IPS-NIHi7 (cell line): Measurements from ENCODE around the gene LSS.

Experiments
- DNase-seq: peaks from one replicate; pipeline ENCODE4 v3.0.0; 2012; ENCODE audit warnings: mixed read lengths; ENCODE audit errors: extremely low spot score

Gene LSS

GRCh38 chr21:46218906-46219590 lies 9.5 kb downstream of the LSS start:
- DNase-seq = no peak

DNA sequence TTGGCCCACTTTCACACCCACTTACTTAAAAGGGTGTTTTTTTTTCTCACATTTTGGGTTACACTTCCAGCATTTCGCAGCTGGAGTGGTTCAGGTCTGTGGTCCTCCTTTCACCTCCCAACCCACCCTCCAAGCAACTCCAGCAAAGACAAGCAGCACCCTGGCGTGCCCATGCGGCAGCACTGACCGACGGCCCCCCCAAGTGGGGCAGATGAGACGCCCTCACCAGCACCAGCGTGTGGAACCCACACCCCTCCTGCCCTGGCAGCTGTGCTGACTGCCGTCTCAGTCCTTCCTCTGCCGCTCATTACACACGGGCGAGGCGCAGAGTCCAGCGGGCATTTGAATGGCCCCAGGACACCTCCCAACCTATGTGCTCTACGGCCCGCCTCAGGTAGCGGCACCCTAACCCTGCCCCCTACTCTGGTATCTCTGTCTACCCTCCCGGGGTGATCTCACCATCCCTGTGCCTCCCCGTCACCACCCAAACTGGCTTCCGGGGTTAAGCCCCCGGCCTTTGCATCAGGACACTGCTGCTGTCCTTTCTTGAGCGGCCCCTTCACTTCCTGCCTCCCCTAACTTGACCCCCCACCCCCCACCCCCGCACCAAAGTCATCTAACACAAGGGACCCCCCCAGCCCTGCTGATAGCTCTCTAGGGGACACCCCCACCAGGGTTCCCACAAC lies 10.9 kb downstream of the LSS start:
- DNase-seq = no peak

DNA sequence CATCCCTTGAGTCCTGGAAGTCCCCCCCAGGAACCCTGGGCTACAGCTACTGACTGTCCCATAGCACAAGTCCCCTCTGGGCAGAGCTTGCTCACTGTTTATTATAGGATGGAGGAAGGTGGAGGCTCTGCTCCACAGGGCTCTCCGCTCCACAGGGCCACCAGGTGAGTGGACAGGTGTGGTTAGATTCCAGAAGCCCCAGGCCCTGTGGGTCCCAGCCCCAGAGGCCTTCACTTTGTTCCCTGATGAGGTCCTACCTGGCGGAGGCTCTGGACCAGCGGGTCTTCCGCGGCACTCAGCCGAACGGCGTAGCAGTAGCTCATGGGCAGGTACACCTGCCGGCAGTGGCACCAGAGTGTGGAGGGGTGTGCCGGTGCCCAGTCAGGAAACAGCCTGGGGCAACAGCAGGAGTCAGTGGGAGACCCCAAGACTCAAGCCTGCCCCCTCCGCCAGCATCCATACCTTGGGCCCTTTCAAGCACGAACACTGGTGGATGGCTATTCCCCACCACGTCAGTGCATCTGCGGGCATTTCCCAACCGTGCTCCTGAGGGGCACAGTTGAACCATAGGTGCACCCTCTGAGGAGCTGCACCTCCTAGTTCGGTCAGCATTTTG lies 12.3 kb downstream of the LSS start:
- DNase-seq = no peak

DNA sequence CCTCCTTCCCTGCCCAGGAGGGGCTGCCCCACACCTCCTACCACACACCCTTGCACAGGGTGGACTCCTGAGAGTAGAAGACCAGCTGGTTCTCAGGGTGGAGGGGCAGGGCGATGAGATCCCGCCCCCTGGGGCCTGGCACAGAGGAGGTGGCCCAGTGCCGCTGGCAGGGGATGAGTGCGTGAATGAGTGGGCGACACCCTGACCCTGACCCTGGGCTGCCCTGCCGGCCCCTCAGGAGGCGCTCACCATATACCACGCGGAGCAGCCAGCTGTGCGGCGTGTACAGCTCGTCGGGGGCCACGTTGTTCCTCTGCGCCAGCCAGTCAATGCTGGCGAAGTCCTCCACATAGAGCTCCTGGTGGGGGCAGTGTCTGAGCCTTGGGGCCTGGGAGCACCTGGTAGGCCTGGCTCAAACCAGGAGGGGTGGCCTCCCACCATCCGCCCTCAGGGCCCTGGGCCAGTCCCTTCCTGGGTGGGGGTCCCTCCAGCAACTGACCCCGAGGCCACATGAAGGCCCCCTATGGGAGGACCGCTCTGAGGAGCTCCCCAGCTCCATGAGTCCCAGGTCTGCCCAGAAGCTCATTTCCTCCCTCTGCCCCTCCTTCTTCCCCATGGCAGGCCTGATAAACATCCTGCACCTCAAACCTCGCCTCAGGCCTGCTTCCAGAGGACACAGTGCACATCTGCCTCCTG lies 13.0 kb downstream of the LSS start:
- DNase-seq = no peak

GRCh38 chr21:46214478-46215340 lies 13.9 kb downstream of the LSS start:
- no peak for DNase-seq

DNA sequence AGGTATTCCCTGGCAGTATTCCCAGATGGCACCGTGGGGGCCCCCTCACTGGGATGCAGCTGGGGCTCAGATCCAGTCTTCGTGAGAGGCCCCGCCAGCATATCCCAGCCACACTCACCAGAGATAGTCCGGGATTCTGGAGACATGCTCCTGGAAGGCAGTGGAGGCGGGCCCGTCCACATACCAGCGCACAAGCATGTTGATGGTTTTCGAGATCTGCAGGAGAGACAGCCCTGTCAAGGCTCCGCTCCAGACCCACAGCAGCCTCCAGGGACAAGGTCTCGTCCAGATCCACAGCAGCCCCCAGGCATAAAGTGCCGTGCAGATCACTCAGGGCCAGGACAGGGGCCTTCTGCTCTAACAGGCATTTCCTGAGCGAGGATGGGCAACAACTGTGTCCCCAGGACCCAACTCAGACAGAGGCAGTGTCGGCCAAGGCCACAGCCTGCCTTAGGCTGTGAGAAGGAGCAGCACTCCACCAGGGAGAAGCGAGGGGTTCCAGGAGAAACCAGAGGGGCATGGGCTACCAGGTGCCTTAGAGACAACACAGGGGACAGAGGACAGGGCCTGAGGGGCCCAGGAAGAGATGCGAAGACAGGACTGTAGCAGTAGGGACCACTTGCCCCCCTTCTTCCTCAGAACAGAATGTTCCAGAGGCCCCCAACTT lies 14.8 kb downstream of the LSS start:
- DNase-seq = no peak

DNA sequence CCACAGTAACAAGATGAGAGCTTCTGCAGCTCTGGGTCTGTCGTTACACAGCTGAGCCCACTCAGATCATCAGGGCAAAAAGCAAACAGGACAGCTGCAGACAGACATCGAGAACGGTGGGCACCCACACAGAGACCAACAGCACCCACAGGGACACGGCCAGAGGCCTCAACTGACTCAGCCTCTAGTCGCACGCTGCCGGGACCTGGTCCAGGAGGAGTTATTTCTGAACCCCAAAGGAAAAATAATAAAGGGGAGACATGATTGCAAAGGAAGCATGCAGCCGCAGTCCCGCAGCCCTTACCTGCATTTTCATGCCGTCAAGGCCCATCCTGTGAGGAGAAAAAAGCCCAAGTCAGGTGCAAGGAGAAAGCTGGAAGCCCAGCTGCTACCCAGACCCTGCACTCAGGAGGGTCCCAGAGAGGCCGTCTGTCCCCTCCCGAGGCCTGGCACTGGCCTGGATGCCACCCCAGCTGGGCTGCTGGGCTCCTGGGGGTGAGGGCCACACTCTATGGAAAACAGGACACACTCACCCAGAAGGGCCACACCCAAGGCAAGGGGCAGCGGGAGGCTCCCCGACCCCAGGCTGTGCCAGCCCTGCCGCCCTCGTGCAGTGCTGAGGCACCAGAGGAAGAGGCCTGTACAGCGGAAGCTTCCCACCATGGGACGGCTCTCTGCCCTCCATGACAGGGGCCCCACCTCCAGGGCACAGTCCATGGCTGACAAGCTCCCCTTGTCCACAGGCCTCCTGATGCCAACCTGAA lies 15.7 kb downstream of the LSS start:
- DNase-seq = no peak

- DNase-seq = no peak
Observed at GRCh38 chr21:46211786-46212720, 16.5 kb downstream of the LSS start.

GRCh38 chr21:46211376-46211775 lies 17.2 kb downstream of the LSS start:
- no peak for DNase-seq

- no peak for DNase-seq
Observed at GRCh38 chr21:46210378-46211136, 18.0 kb downstream of the LSS start.

DNA sequence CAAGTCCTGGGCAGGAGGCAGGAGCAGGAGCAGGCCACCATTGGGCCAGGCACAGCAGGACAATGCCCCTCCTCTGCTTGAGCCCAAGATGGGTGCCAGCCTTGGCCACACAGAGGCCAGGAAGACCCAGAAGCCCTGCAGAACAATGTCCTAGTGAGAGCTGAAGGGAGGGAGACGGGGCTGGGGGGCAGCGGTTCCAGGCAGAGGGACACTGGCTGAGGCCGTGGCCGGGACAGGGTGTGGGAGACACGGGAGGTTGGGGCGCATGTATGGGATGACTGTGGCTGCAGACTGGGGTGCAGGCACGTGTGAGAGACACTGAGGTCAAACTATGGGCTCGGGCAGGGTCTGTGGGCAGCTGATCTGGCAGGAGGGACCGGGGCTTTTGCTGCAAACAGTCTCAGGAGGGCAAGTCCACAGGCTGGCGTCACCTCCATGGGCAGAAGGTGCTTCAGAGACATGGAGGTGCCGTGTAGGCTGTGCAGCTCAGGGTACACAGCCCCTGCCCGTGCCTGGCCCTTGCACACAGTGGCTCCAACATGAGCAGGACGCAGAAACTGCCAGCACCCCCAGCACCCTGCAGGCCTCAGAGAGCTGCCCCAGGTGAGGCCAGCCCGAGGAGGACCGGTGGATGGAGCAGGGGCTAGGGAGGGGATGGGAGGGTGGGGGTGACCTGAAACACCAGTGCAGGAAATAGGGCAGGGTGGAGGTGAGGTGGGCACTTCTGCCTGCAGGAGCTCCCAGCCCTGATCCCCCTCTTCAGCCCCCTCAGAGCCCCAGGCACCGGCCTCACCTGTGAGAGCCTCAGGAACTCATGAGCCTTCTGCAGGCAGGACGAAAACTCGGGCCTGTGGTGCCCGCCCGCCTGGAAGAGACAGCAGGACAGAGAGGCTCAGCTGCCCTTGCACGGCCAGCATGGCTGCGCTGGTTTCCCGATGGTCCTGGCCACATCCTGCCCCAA lies 19.5 kb downstream of the LSS start:
- DNase-seq = no peak

- DNase-seq = no peak
Observed at GRCh38 chr21:46207920-46208591, 20.5 kb downstream of the LSS start.

- no peak for DNase-seq
Observed at GRCh38 chr21:46207006-46207919, 21.3 kb downstream of the LSS start.

DNA sequence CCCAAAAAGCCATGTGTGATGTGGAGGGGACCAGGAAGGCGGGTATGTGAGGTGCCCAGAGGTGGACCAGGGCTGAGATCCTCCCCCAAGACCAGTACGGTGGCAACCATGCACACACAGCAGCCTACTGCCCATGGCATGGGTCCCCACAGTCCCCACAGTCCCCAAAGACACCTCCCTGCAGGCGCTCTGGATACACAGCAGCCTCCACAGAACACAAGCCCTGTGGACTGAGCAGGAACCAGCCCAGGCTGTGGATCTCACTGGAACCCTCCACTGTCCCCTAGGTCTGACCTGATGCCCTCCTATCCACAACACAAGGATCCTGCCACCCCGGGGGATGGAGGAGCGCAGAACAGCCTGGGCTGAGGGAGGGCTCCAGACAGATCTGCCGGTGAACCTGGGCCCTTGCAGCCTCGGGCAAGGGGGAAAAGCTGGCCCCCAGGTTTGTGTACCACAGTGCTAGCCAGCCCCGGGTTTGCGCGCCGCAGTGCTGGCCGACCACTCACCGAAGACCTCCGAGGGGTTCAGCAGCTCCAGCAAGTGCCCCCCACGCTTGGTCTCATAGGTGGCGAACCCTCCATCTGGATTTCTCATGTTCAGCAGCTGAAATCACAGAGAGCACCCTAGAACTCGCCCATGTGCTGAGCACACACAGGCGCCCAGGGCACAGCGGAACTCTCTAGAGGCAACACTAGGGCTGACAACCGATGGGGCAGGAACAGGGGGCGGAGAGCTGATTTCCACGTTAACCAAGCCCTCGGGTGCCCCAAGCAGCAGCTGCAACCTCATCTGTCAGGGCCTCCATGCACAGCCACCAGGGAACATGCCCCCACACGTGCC lies 22.2 kb downstream of the LSS start:
- DNase-seq = no peak

GRCh38 chr21:46205766-46206162 lies 22.8 kb downstream of the LSS start:
- DNase-seq = no peak
